Body of pancreas (tissue), 4 donors: ENCODE results near the gene MRTFB. TPM values are rescaled to one million over a fixed set of nuclear protein-coding genes. Genes with fewer than 3 reads are reported as not detected.

Experiments
- ATAC-seq: fragments of 150-250 bp; one replicate; pipeline ENCODE4 v1.9.1; 2016
- DNase-seq, 4 donors: peaks; one replicate each; pipeline ENCODE4 v3.0.0-alpha.2; 2019
- H3K27ac ChIP-seq, 4 donors: fragments of 200-600 bp; sonication (generic); 1 replicate in 3 of 4; 2 replicates in 1 of 4; pipeline versions ENCODE4 v1.5.1 to v1.6.1; 2016 to 2019; ENCODE audit warnings: mild to moderate bottlenecking in 1 of 4, mixed read lengths in 1 of 4, moderate library complexity in 1 of 4
- H3K27me3 ChIP-seq, 2 donors: fragments of 200-600 bp; sonication (generic); one replicate each; pipeline ENCODE4 v1.6.0; 2016; ENCODE audit warnings: mild to moderate bottlenecking in 1 of 2
- H3K36me3 ChIP-seq, 2 donors: fragments of 200-600 bp; sonication (generic); replicated peaks in 1 of 2; 2 replicates each; pipeline ENCODE4 v1.5.1; 2016; ENCODE audit warnings: low read depth in 2 of 2; ENCODE audit not compliant: insufficient read depth in 1 of 2
- H3K4me1 ChIP-seq: fragments of 200-600 bp; sonication (generic); one replicate; pipeline ENCODE4 v1.6.0; 2016
- H3K4me3 ChIP-seq, 2 donors: fragments of 200-600 bp; sonication (generic); 1 replicate in 1 of 2; 2 replicates in 1 of 2; pipeline ENCODE4 v1.5.1; 2016 to 2019
- H3K9me3 ChIP-seq, 3 donors: fragments of 200-600 bp; sonication (generic); 1 replicate in 2 of 3; 2 replicates in 1 of 3; pipeline ENCODE4 v1.5.1; 2016
- POLR2A ChIP-seq, 3 donors: fragments of 450-650 bp; IDR thresholded peaks; one replicate each; pipeline ENCODE4 v1.6.1; 2016; ENCODE audit warnings: antibody characterized with exemption in 3 of 3, mild to moderate bottlenecking in 2 of 3
- WGBS, 2 donors: methylation state at CpG; one replicate each; pipeline ENCODE4 v1.1.5; 2017; 5-methylcytosine and 5-hydroxymethylcytosine counted together
- intact Hi-C: fragments of 100-400 bp; cut with DNase I; formaldehyde crosslinking; loops from one replicate; pipeline ENCODE4 v1.15.1; 2023
- total RNA-seq, 2 donors: library from RNA; depleted of rRNA; stranded (reverse); fragments of >200 nt; gene quantifications; one replicate each; pipeline ENCODE4 v1.1.0, GENCODE V29; 2016
- TF ChIP-seq, protein P1 (sequence below), 7 experiments: fragments of 450-650 bp in 4 of 7; fragments of 200-600 bp in 3 of 7; sonication (generic) in 3 of 7; IDR thresholded peaks; one replicate each; pipeline ENCODE4 v1.5.1; 2016 to 2019; ENCODE audit warnings: antibody characterized with exemption in 7 of 7

The MRTFB gene
- total RNA-seq, 2 donors from 2014 or later: 39.2 to 46.8 TPM

DNA sequence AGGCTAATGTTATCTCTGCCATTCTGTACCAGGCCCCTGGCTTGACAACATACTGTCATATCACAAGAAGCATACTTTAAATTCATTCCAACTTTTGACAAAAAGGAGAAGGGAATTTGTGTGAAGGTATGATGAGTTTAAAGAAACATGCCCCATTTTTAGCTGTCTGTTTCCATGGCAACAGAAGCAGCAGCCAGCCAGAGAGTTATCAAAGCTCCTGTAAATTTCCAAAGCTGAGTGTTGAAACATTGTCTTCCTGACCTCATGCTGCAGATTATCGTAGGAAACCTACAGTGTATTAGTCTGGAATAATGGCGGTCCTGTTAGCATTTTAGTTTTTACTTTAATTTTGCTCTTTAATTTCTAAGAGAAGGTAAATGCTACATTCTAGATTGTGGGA, 124.9 kb downstream of the MRTFB start:
- Histone ChIP-seq H3K4me3 (no peak overlapping the region), H3K36me3 (no peaks in the 10 kb centered on the region), H3K9me3 (no peaks in the 10 kb centered on the region), H3K27ac (no peak overlapping the region), H3K27me3 (no peaks in the 10 kb centered on the region), H3K4me1 (no peaks in the 10 kb centered on the region)
- no peak for DNase-seq
- 79 to 92% methylated on average over 2 of the region's 2 CpGs for WGBS, 2 donors
- intact Hi-C loops: no loop called here
- no peak for TF ChIP-seq POLR2A (IDR thresholded peaks at IDR 0.05)
- TF ChIP-seq, protein P1, sequence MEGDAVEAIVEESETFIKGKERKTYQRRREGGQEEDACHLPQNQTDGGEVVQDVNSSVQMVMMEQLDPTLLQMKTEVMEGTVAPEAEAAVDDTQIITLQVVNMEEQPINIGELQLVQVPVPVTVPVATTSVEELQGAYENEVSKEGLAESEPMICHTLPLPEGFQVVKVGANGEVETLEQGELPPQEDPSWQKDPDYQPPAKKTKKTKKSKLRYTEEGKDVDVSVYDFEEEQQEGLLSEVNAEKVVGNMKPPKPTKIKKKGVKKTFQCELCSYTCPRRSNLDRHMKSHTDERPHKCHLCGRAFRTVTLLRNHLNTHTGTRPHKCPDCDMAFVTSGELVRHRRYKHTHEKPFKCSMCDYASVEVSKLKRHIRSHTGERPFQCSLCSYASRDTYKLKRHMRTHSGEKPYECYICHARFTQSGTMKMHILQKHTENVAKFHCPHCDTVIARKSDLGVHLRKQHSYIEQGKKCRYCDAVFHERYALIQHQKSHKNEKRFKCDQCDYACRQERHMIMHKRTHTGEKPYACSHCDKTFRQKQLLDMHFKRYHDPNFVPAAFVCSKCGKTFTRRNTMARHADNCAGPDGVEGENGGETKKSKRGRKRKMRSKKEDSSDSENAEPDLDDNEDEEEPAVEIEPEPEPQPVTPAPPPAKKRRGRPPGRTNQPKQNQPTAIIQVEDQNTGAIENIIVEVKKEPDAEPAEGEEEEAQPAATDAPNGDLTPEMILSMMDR (IDR thresholded peaks at IDR 0.05): no peak
- ATAC-seq: no peak

DNA sequence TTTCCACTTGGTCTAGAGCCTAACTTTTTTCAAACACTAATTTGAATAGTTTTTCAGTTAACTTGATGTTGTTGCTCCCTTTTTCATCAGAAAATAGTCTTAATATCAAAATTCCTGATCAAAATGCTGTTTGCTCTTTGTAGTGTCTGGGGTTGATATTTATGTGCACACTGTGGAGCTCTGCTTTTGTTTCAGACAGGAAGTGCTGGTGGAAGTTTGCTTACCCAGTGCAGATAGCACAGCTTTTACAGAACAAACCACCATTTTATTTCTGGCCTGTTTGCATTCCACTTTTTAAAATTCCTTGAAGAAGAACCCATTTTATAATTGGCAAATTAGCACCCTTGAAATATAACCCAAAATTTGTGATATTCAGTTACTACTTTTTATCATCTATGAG, 125.4 kb downstream of the MRTFB start:
- DNase-seq: no peak
- no peak for ATAC-seq
- Histone ChIP-seq H3K4me1 (peaks cover under 1% of the 10 kb centered on the region), H3K9me3 (no peaks in the 10 kb centered on the region), H3K4me3 (no peak overlapping the region), H3K27me3 (no peaks in the 10 kb centered on the region), H3K36me3 (no peaks in the 10 kb centered on the region), H3K27ac (no peak overlapping the region)
- intact Hi-C loops: no loop called here
- TF ChIP-seq, protein P1 (IDR thresholded peaks at IDR 0.05): no peak
- no peak for TF ChIP-seq POLR2A (IDR thresholded peaks at IDR 0.05)

DNA sequence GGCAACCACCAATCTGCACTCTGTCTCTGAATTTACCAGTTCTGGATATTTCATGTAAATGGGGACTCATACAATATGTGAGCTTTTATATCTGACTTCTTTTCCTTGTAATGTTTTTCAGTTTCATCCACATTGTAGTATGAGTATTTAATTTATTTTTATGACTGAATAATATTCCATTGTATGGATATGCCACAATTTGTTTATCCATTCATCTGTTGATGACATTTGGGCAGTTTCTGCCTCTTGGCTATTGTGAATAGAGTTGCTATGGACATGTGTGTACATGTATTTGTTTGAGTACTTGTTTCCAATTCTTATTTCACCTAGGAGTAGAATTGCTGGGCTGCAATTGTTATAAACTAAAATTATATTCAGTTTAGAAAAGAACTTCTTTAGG, 126.9 kb downstream of the MRTFB start:
- no peak for DNase-seq
- no peak for TF ChIP-seq POLR2A (IDR thresholded peaks at IDR 0.05)
- TF ChIP-seq, protein P1 (IDR thresholded peaks at IDR 0.05): no peak
- Histone ChIP-seq H3K9me3 (no peaks in the 10 kb centered on the region), H3K4me3 (no peak overlapping the region), H3K27me3 (no peaks in the 10 kb centered on the region), H3K4me1 (peaks cover 15% of the 10 kb centered on the region), H3K27ac (no peak overlapping the region), H3K36me3 (no peaks in the 10 kb centered on the region)
- ATAC-seq: no peak
- intact Hi-C loops: no loop called here

DNA sequence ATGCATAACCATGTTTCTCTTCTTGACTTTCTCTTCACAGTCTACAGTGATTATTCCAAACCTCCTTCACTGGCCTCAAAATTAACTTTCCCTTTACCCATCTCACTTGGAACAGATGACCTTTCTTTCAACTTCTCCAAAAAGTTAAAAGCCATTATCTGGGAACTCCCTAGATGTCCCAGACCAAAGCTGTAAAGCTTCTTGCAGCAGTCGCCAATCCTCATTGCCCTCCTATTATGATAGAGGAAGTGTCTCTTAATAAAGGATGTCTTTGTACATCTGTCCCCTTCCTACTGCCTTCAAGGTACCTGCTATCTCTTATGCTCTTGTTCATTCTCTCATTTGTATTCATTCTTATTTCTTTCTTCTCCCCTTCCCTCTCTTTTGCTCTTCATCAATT, 127.5 kb downstream of the MRTFB start:
- intact Hi-C loops: no loop called here
- no peaks in the 10 kb centered on the region for H3K9me3 ChIP-seq
- no peak for DNase-seq
- H3K4me3 ChIP-seq: no peak overlapping the region
- ATAC-seq: no peak
- H3K36me3 ChIP-seq: no peaks in the 10 kb centered on the region
- no peak overlapping the region for H3K27ac ChIP-seq
- TF ChIP-seq POLR2A (IDR thresholded peaks at IDR 0.05): no peak
- TF ChIP-seq, protein P1 (IDR thresholded peaks at IDR 0.05): no peak
- peaks cover 20% of the 10 kb centered on the region for H3K4me1 ChIP-seq
- H3K27me3 ChIP-seq: no peaks in the 10 kb centered on the region
- 81 to 93% methylated on average over 1 of the region's 1 CpG for WGBS, 2 donors

DNA sequence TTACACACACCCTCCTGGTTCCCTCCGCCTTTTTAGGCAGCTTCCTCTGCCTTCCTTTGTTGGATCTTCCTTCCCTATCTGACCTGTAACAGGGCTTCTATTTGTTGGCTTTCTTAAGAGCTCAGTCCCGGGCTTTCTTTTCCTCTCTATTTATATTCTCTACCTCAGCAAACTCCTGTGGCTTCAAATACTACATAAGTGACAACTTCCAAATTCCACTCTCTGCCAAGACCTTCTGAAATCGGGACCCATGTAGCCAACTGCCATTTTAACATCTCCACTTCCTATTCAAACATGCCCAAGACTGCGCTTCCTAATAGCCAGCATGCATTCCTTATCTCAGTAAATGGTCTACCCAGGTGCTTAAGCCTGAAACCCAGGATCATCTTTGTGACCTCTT, 128.1 kb downstream of the MRTFB start:
- DNase-seq (no peak), ATAC-seq (no peak)
- intact Hi-C loops: no loop called here
- Histone ChIP-seq H3K27ac (no peak overlapping the region), H3K9me3 (no peaks in the 10 kb centered on the region), H3K36me3 (no peaks in the 10 kb centered on the region), H3K27me3 (no peaks in the 10 kb centered on the region), H3K4me1 (peaks cover 20% of the 10 kb centered on the region), H3K4me3 (no peak overlapping the region)
- TF ChIP-seq POLR2A (IDR thresholded peaks at IDR 0.05): no peak
- TF ChIP-seq, protein P1 (IDR thresholded peaks at IDR 0.05): no peak
- 80 to 85% methylated on average over 4 of the region's 4 CpGs for WGBS, 2 donors
